Kidney (tissue), 14 donors: ENCODE data around the gene PTPRG. TPM values are rescaled to one million over a fixed set of nuclear protein-coding genes. Genes with fewer than 3 reads are reported as not detected.

Experiments
- DNase-seq, 5 donors: peaks; one replicate each; pipeline ENCODE4 v3.0.0-alpha.2; 2013 to 2020
- FAIRE-seq: peaks from 2 replicates; lab custom pipeline; 2012; peaks lifted over from hg19 to GRCh38; lab: Jason Lieb, UNC
- H3K27ac ChIP-seq, 2 donors: one replicate each; pipeline ENCODE4 v1.7.0; 2013; ENCODE audit warnings: low read depth in 2 of 2, low read length in 2 of 2, inconsistent platforms in 1 of 2
- H3K27me3 ChIP-seq: one replicate; pipeline ENCODE4 v1.7.1; 2013; ENCODE audit warnings: low read length, inconsistent platforms; ENCODE audit not compliant: control insufficient read depth, insufficient read depth
- H3K36me3 ChIP-seq, 3 donors: one replicate each; pipeline versions ENCODE4 v1.7.0 to v1.7.1; 2013; ENCODE audit warnings: low read length in 3 of 3, control low read depth in 1 of 3, inconsistent platforms in 1 of 3; ENCODE audit not compliant: insufficient read depth in 3 of 3, control insufficient read depth in 2 of 3
- H3K4me1 ChIP-seq, 3 donors: one replicate each; pipeline versions ENCODE4 v1.7.0 to v1.7.1; 2013; ENCODE audit warnings: low read length in 3 of 3, inconsistent platforms in 1 of 3, low read depth in 1 of 3; ENCODE audit not compliant: control insufficient read depth in 2 of 3, insufficient read depth in 2 of 3
- H3K4me3 ChIP-seq, 3 donors: one replicate each; pipeline versions ENCODE4 v1.7.0 to v1.8.1; 2013; ENCODE audit warnings: low read length in 3 of 3, control low read depth in 1 of 3, inconsistent platforms in 1 of 3
- H3K9ac ChIP-seq, 3 donors: one replicate each; pipeline versions ENCODE4 v1.7.0 to v1.7.1; 2013; ENCODE audit warnings: low read length in 3 of 3, control low read depth in 1 of 3, inconsistent platforms in 1 of 3
- H3K9me3 ChIP-seq, 3 donors: one replicate each; pipeline versions ENCODE4 v1.7.0 to v1.7.1; 2013; ENCODE audit warnings: low read length in 3 of 3, control low read depth in 1 of 3, inconsistent platforms in 1 of 3; ENCODE audit not compliant: control insufficient read depth in 2 of 3, insufficient read depth in 1 of 3
- intact Hi-C: fragments of 100-400 bp; cut with DNase I; formaldehyde crosslinking; loops from one replicate; pipeline ENCODE4 v1.11.1; 2022
- polyA plus RNA-seq: library from polyadenylated mRNA; stranded (reverse); fragments of 350-450 nt; fragmentation: Illumina TruSeq; extraction: RNeasy Lipid Tissue Mini Kit (QIAGEN cat#74804); gene quantifications from one replicate; pipeline ENCODE4 v1.2.3, GENCODE V29; 2014; ENCODE audit warnings: low read depth, low replicate concordance; ENCODE audit not compliant: insufficient read depth
- total RNA-seq: library from RNA; stranded (reverse); fragmentation: NEBNext Ultra II Directional; extraction: Animal tissue kit (Norgen Biotek cat#: 25700); gene quantifications from one replicate; pipeline ENCODE4 v1.2.1, GENCODE V29; 2021
- TF ChIP-seq, protein P1 (sequence below): IDR thresholded peaks from 3 replicates; pipeline ENCODE4 v1.5.1; 2012; ENCODE audit warnings: mild to moderate bottlenecking, moderate library complexity, borderline replicate concordance; ENCODE audit not compliant: insufficient read depth; ENCODE audit errors: extremely low read depth
- donor health status: control.
- donor health status: control.
- donor health status: control.
- donor health status: control.
- donor health status: control.
- donor health status: DM: yes; HTN: yes; CAD: no.
- donor health status: Normal renal cell carcinoma (clear cell type).

Gene PTPRG
- total and polyA plus RNA-seq, 2 donors from 2014 or later: 9.2 to 154 TPM

DNA sequence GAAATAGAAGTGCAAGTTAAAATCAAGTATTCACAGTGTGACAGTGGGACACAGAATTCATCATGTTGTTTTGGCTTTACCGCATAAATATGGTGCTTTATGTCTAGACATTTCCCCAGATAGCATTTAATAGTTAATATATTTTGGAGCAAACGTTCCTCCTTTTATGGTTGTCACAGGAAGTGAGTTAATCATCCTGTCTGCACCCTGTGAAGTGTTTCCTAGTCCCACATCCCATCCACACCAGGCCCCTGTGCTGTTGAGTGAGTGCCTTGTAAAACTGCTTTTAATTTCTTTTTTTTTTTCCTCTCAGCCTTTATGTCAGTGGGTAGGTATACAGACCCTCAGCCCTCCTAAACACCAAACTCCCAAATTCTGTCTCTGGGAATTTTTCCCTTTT is 418.3 kb downstream of the PTPRG start:
- TF ChIP-seq, protein P1, sequence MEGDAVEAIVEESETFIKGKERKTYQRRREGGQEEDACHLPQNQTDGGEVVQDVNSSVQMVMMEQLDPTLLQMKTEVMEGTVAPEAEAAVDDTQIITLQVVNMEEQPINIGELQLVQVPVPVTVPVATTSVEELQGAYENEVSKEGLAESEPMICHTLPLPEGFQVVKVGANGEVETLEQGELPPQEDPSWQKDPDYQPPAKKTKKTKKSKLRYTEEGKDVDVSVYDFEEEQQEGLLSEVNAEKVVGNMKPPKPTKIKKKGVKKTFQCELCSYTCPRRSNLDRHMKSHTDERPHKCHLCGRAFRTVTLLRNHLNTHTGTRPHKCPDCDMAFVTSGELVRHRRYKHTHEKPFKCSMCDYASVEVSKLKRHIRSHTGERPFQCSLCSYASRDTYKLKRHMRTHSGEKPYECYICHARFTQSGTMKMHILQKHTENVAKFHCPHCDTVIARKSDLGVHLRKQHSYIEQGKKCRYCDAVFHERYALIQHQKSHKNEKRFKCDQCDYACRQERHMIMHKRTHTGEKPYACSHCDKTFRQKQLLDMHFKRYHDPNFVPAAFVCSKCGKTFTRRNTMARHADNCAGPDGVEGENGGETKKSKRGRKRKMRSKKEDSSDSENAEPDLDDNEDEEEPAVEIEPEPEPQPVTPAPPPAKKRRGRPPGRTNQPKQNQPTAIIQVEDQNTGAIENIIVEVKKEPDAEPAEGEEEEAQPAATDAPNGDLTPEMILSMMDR: no peak
- Histone ChIP-seq H3K9me3 (no peaks in the 10 kb centered on the region), H3K36me3 (no peaks in the 10 kb centered on the region), H3K9ac (no peak overlapping the region), H3K4me3 (no peak overlapping the region), H3K27me3 (no peaks in the 10 kb centered on the region), H3K4me1 (peaks cover 2 to 16% (median 4%) of the 10 kb centered on the region in 3 donors), H3K27ac (no peak overlapping the region)
- DNase-seq: peak in 2 of 5 donors; percentile 45 to 72
- no peak for FAIRE-seq
- intact Hi-C loops: no loop called here

DNA sequence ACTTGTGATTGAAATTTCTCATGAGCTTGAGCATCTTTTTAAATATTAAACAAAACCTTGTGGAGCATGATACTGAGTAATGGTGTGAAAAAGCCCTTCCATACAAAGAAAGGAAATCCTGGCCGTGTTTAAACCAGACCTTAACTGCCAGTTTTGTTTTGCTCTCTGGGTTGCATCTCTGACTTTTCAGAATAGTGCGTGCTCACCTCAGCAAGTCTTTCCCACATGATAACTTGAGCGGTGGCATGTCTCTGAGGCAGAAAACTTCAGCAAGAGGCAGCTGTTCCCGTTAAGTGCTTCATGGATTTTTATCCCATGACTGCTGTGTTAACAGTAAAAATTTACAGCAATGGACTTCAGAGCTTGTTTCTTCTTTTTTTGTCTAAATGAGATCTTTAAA is 418.7 kb downstream of the PTPRG start:
- Histone ChIP-seq H3K27me3 (no peaks in the 10 kb centered on the region), H3K4me3 (no peak overlapping the region), H3K36me3 (no peaks in the 10 kb centered on the region), H3K9me3 (no peaks in the 10 kb centered on the region), H3K9ac (no peak overlapping the region), H3K27ac (no peak overlapping the region), H3K4me1 (peaks cover 3 to 16% (median 4%) of the 10 kb centered on the region in 3 donors)
- FAIRE-seq (no peak), DNase-seq (peak in 2 of 5 donors; percentile 37 to 57)
- intact Hi-C loops: no loop called here
- TF ChIP-seq, protein P1: no peak

DNA sequence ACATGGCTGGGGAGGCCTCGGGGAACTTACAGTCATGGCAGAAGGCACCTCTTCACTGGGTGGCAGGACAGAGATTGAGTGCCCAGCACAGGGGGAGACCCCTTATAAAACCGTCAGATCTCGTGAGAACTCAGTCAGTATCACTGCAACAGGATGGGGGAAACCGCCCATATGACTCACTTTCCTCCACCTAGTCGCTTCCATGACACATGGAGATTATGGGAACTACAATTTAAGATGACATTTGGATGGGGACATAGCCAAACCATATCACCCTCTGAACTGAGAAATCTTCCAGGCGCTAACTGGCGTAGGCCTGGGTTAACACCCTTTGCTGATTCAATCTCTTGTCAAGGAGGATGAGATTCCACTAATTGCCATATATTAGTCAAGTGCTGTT is 419.7 kb downstream of the PTPRG start:
- peaks cover 4 to 16% (median 5%) of the 10 kb centered on the region in 3 donors for H3K4me1 ChIP-seq
- no peak overlapping the region for H3K27ac ChIP-seq
- no peak for DNase-seq
- no peaks in the 10 kb centered on the region for H3K27me3 ChIP-seq
- intact Hi-C loops: no loop called here
- no peaks in the 10 kb centered on the region for H3K36me3 ChIP-seq
- H3K9me3 ChIP-seq: no peaks in the 10 kb centered on the region
- TF ChIP-seq, protein P1: no peak
- no peak for FAIRE-seq
- no peak overlapping the region for H3K4me3 ChIP-seq
- no peak overlapping the region for H3K9ac ChIP-seq

DNA sequence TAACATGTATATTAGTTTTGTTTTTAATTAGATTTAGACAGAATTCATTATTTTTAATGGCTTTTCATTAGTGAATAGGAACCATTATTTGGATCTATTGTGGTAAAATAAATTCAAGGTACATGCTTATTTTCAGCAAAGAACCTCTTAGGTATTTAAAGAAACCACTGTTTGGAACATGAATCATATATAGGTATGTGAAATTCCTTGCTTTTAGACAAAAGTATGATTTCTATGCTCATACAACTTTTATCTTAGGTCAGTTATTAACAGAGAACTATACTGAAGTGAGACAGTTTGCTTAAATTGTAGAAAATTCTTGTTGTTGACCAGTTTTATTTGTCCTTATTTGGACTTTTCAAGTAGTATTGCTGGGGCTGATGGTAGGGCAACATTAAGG is 422.1 kb downstream of the PTPRG start:
- DNase-seq (no peak), FAIRE-seq (no peak)
- no peaks in the 10 kb centered on the region for H3K9me3 ChIP-seq
- H3K4me1 ChIP-seq: peaks cover 4 to 16% (median 5%) of the 10 kb centered on the region in 3 donors
- no peaks in the 10 kb centered on the region for H3K27me3 ChIP-seq
- no peak overlapping the region for H3K4me3 ChIP-seq
- H3K27ac ChIP-seq: no peak overlapping the region
- intact Hi-C loops: no loop called here
- H3K9ac ChIP-seq: no peak overlapping the region
- TF ChIP-seq, protein P1: no peak
- no peaks in the 10 kb centered on the region for H3K36me3 ChIP-seq
